GM19351 (cell line): ENCODE data around the gene E2F8.

Source experiments
- ATAC-seq: cut with Tn5 transposase; IDR thresholded peaks from one replicate; pipeline ENCODE4 v1.9.1; 2021; ENCODE audit warnings: mild to moderate bottlenecking, moderate library complexity; ENCODE audit not compliant: unreplicated experiment

E2F8 gene

DNA sequence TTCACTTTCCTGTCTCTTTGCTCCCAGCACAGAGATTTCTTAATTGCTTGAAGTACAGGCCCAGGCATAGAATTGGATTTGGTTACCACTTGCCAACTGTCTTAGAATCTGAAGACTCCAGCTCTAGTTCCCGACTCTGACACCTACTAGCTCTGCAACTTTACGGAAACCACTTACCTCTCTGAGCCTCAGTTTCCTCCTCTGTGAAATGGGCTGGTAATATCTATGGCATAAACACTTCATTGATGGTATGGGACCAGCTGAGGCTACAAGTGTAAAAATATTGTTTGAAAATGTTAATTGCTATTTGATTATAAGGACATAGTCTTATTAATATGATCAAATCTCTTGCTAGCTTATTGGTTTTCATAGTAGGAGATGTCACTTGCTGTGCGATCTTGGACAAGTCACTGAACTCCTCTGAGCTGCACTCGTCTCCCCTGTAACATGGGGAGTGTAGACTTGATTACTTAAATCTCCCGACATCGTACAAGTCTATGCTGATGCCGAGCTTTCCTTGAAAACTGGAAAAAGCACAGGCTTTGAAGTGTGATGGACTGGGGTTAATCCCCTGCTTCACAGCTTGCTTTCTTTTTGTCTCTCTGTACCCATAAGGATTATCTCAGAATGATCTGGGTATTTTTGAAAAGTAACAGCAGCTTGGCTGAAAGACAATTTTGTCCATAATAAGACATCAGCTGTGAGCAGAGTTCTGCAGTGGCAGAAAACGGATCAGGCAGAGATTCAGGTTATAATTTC, 11.8 kb upstream of the E2F8 start:
- no peak for ATAC-seq

DNA sequence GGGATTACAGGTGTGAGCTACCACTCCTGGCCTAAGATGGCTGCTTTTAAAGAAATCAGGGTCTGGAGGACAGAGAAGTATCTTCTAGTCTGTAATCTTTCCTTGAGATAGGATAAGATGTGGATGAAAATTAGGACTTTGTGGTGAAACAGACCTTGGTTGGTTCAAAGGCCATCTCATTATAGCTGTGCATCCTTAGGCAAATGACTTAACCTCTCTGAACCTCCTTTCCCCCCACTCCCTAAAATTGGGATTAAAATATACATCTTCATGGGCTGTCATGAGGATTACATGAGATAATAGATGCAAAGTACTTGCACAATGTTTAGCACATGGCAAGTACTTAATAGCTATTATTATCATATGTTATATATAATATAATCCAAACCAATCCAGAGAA, 10.8 kb upstream of the E2F8 start:
- ATAC-seq: no peak

DNA sequence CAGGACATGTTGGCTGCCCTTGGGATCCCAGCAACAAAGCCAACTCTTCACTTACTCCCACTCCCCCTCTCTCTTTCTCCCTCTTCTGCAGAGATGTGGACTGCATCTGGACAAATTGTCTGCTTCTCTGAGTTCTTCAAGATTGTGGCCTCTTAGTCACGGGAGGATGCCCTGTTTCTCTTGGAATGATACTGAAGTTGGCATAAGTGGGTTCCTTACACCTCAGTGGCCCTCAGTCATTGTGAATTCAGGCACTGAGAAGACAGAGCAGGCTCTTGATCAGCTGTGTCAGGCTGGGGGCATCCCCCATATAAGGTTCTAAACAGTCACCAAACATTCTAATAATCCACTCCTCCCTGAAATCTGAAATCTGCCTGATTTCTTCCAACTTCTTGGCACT, 6.1 kb upstream of the E2F8 start:
- no peak for ATAC-seq

DNA sequence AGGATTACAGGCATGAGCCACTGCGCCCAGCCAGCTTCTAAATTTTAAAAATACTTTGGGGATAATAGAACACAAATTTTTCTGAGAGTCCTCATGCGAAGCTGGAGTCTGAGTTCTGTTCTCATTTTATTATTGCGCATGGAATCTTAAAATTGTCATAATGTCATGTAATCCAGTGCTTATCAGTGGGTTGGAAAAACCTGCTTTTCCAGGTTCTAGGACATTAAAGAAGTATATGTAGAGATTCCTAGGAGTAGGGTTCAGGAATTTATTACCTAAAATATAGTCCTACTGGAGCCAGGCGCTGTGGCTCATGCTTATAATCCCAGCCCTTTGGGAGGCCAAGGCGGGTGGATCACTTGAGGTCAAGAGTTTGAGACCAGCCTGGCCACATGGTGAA, 4.6 kb upstream of the E2F8 start:
- no peak for ATAC-seq

DNA sequence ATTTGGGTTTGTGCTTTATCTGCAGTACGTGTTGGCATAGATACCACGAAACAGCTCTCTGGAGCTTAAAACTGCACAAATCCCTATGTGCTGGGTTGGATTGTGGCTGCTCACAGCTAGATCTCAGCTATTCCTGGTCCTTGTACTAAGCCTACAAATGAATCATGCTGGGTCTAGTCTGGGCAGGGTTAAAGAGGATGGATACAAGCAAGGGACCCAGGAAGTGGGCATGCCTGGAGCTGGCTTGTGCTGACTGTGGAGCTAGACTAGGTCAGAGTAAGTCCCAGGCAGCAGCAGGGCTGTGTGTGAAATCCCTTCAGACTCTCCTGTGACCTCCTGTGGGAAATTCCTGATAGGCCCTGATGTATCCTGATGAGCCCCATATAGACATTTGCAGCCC, 3.9 kb upstream of the E2F8 start:
- ATAC-seq: no peak

DNA sequence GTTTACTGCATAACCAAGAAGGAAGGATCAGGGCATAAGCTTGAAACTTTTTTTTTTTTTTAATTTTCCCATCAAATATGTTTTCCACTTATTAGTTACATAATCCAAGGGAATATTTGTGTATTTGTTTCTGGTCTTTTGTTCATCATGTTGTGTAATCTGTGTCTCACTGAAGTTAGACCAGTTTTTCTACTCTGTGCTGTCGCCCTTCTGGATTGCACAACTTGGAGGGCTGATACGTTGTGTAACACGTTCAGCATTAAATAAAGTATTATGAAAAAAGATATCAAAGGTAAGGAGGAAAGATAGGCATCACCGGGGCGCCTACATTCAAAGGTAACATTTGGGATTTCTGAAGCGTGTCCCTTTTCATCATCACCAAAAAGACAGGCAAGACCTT, 3.3 kb upstream of the E2F8 start:
- no peak for ATAC-seq

DNA sequence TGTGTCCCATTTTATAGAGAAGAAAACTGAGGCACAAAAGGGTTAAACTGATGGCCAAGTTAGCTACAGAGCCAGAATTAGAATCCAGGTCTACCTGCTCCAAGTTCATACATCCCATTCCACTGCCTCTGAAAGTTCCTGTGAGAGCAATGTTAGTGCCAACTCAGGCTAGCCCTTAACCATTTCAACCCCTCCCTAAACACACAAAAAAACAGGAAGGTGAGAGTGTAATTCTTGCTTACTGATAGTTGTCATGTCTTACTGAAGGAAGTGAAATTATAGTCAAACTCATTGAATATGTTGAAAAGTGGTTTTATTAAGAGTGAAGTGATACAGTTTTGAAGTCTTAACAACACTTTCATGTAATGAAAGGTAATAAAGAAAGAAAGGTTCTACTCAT, 2.9 kb upstream of the E2F8 start:
- no peak for ATAC-seq

DNA sequence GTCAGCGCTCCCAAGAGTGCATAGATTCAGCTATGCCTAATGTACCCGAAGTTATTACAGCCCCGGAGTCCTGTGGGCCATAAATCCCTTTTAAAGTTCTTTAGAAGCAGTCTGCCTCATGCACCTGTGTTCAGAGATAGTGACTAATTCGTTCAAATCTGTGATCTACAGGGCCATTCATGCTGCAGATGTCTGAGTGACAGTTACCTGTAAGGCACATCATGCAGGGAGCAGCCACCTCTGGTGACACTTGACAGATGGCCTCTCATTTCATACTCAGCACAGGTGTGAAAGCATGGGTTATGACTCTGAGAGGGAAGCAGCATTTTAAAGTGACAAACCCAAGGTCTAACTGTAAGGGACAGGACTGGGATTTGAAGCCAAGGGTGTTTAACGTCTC, 2.4 kb upstream of the E2F8 start:
- ATAC-seq: no peak

DNA sequence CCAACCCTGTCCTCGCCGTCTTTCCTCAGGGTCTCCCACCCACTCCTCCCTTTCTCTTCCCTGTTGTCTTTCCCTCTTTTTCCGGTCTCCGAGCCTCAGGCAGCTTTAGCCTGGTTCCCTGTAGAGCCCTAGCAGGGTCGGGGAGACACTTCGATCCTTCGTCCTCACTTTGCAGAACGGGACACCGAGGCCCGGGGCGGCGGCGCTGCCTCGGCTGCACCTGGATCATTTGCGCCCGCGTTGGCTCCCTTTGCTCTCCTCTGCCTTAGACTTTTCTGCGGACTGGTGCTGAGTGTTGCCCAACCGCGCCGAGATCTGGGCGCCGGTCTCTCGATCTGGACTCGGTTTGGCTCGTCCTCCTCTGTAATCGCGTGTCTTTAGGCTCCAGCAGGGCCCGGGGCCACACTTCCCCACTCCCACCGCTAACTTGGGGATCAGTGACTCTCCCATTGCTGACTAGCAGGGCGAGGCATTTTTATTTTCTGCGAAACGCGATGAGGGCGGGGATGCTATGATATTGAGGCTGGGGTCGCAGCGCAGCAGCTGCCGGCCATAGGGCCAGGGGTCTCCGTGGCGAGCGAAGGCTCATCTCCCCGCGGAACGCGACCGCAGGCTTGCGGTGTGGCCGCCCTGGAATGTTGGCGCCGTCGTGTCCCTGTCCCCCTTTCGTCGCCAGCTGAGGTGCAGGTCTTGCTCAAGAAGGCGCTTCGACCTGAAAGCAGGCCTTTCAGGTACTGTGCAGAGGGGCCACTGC, 1.6 kb upstream of the E2F8 start:
- ATAC-seq: no peak

DNA sequence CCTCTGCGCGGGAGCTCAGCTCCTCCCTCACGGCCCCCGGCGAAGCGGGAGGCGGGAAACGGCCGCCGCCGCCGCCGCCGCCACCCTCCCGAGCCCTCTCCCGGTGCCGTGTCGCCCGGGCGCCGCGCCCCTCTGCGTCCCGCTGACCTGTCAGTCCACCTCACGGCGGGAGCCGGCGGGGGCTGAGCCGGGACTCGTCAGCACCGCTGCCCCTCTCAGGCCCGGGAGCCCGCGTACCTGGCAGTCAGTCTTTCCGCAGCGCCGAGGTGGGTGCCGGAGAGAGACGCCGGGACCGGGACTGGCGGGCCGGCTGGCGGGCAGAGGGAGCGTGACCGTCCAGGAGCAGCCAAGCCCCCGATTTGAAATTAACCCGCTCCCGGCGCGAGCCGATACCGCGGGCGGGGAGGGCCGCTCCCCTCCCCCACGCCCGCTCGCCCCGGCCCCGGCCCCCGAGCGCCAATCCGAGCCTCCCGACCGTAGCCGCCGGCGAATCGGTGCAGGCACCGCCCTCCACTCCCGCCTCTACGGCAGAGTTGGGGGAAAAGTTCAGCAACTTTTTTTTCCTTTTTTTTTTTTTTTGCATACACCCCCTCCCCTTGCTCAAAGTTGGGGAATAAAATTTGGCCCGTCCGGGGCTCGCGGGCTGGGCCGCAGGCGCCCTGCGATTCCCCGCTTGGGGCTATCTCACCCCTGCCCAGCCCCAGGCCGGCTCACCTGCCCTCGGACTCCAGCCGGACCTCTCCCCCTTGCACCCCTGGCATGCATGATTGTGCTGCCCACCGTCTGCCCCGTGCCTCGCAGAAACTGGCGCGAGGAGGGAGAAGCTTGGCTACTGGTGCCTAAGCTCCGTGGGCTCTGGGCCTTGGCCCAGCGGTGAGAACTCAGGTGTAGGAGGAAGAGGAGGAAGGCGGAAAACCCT, 774 bp upstream of the E2F8 start:
- peak; percentile 29 for ATAC-seq

DNA sequence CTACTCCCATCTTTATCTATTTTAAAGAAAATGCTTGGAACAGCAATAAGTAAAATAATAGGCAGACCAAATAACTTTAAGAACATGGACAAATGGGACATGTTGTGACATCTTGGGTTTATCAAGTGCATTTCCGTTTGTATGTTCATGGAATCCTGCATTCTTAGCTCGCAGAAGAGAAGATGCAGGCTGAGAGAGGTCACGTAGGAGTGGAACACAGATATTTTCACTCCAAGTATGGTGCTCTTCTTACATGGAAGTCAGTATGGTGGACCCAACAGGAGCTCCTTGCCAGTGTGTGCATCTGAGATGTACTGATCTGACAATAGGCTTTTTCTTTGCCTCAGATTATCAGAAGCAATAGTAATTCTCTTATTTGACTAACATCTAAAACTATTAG, 1.7 kb downstream of the E2F8 start:
- no peak for ATAC-seq

DNA sequence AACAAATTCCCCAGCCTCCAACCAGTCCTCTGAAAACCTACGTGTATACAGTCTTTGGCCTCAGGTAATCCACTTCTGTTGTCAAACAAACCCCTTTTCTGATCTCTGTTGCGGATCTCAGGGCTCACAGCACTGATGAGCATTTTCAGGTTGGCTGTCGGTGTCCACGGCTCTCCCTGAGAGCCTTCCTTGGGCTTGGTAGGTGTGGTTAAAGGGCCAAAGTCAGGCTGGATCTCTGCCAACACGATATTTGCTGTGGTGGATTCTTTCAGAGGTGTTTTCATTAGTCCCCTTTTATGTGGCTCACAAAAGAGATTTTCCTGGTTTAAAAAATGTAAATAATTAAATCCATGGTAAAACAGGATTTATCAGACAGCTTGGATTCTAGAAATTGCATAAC, 2.9 kb downstream of the E2F8 start:
- ATAC-seq: no peak

DNA sequence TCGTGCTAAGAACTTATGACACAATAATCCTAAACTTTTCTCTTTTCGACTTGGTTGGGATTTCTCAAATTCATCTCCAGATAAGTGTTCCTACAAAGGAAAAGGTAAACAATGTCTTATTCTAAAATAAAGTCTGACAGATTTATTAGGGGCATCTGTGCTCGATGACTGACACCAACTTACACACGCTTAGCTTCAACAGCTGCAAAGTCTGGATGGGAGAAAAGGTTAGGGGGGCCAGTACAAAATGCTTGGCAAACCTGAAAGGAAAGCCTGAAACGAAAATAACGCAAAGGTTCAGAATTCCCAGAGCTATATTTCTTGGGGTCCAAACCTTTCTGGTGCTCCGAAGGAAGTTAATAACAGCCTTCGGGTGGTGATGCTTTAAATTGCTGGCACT, 3.4 kb downstream of the E2F8 start:
- no peak for ATAC-seq

DNA sequence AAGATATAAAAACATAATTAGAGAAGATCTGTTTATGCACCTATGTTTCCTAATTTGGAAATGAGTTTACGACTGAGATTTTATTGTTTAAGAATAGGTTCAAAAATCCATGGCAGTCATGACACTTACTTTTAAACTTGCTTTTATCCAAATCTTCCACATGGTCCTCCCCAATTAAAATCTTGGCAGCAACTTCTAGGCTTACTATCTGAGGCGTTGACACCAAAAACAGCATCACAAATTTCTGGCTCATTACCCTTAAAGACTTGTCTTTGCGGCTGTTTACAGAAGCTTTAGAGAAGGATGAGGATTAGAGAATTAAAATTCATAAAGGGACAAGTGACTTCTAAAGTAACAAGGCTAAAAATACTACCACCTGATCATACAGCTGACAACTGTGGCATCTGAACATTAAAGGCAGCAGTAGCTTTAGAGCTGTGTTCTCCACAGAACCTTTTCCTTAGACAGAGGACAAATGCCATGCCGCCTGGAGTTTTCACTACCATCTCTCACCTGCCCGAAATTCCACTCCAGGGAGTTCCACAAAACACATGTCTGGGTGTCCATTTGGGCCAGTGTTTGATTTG, 6.4 kb downstream of the E2F8 start:
- ATAC-seq: no peak

DNA sequence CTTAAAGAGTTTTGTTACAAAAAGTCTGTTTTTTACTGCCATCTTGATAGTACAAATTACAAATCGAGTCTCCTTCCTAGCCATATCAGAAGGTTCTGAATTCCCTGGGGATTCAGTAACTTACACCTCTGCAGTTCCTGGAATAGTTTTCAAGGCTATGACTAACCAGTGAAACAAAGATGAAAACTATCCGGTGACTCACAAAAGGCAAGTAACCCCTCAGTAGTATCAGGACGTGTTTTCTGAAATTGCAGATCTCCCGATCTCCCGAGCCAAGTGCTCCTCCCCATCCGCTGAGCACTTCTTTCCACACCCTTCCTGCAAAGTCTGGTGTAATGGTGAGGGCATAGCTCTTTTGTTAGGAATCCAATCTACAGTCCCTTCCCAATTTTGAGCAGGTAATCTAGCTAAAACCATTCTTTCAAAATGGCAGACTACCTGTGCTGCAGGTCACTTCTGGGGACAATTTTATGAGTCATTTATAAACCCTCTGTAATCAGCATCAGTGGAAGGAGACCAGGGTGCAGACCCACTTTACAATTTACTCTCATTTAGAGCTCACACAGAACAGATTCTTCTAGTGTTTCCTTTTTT, 7.7 kb downstream of the E2F8 start:
- no peak for ATAC-seq

DNA sequence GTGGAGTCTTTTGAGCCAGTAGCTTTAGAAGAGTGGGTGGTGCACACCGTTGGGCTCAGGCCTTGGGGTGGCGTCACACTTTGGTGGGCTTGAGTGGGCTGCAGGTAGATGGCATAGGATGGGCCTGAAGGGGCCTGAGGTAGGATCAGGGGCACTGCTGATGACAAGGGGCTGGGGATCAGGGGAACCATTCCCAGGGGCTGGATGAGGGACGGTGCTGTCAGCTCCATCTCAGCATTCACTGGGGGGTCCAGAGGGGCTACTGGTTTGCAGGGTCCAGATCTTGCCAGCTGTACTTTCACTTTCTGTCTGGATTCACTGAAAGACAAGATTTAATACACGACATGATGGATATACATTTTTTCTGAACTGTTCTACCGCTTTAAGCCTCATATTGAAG, 11.1 kb downstream of the E2F8 start:
- ATAC-seq: no peak

DNA sequence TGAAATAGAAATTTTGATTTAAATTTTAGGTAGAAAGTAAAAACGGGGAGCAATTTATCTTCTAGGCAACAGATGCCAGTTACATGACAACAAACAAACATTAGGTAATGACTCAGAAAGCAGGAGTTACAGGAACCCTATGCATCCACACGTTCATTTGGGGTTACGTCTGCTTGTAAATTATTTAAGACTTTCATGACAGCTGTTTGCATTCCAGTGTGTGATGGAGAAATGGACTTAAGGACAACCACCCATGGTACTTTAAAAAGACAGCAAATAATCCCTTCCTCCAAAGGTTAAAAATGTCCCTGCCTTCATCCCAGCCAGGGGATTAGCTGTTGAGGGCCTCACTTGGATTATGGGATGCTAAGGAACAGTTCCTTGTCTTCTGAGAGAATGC, 11.8 kb downstream of the E2F8 start:
- ATAC-seq: no peak

DNA sequence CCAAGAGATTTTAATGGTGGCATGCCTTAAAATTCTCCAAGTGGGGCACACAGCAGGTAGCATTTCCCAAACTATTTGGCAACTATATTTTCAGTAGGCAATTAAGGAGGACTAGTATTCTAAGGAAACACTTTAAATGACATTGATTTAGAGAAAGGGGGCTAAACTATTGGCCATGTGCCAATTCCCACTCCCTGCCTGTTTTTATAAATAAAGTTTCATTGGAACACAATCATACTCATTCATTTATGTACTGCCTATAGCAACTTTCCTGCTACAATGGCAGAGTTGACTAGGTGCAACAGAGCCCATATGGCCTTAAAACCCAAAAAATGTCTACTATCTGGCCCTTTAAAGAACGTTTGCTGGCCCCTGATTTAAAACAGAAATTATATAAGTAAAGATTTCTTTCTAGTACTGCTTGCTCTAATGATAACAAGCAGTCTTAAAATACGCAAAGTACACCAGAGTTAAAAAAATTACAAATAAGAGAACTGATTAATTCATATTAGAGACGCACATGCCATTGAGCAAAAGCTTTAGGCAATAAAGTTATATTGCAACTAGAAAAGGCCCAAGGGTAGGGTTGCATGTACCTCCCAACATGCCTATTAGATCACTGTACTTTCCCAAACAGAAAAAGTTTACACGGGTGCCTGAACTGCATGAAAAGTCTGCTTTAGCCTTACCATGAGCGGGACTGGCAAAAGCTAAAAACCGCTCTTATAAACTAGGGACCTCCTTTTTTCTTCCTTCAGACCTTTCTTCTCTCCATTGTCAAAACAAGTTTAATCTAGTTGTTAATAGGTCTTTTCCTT, 14.2 kb downstream of the E2F8 start:
- ATAC-seq: no peak

DNA sequence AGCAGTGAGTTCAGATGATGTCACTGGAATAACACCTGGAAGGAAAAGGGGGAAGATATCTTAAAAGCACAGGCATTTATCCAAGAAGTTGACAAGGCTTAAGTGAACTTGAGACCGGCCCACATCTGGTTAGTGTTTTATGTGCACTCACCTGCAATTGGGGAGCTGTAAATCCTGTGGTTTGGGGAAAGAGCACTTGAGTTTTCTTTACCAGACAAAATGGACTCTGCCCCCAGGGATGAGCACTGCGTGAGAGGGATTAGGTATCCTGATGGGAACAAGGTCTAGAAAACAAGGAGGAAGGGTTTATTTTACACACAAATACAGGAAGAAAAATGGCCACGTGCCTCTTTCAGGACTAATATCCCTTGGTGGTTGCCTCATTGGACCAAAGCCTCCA, 15.2 kb downstream of the E2F8 start:
- ATAC-seq: no peak

DNA sequence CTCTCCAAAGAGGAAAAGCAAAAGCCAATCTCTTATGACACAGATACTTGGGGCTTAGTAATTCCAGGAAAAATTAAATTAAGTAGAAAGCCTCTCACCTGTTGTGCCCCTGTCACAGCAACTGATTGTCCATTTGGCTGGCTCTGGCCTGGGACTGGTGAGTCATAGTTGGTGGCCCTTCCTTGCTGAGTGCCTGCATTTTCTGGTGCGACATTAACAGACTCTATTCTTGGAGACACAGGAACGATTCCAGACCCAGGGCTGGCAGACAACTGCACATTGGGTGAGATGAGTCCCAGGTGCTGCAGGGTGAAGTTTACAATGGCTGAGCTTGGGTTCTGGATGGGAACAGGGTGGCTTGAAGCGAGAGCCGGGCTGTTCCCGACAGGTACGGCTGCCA, 15.6 kb downstream of the E2F8 start:
- ATAC-seq: no peak
